RPMI7951 (cell line): ENCODE results near the gene DPY30. TPM values are rescaled to one million over a fixed set of nuclear protein-coding genes. Genes with fewer than 3 reads are reported as not detected.

Experiments
- DNase-seq: peaks from one replicate; pipeline ENCODE4 v3.0.0-alpha.2; 2012; ENCODE audit warnings: low read depth
- total RNA-seq: library from RNA; depleted of rRNA; stranded (reverse); fragments of >200 nt; shearing (Covaris generic); gene quantifications from 2 replicates; pipeline ENCODE4 v1.2.3, GENCODE V29; 2014

Gene DPY30
- total RNA-seq, 1 experiment from 2014 or later = 158 TPM

GRCh38 chr2:32009516-32010256, 29.9 kb downstream of the DPY30 start:
- peak; percentile 38 for DNase-seq

GRCh38 chr2:32008805-32009515, 30.6 kb downstream of the DPY30 start:
- peak; percentile 15 for DNase-seq

DNA sequence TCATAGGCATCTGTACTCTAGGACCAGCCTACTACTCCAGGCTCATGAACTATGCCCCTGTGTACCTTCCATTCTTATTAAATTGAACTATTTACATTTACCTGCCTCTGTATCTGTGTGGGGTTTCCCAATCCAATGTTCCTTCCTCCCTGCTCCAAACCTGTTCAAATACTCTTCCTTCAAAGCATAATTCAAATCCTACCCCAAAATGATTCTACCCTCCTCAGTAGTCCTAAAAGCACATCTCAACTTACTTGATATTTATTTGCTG, 32.5 kb downstream of the DPY30 start:
- no peak for DNase-seq

- no peak for DNase-seq
These were observed 34.1 kb downstream of the DPY30 start for GRCh38 chr2:32005371-32005976.

DNA sequence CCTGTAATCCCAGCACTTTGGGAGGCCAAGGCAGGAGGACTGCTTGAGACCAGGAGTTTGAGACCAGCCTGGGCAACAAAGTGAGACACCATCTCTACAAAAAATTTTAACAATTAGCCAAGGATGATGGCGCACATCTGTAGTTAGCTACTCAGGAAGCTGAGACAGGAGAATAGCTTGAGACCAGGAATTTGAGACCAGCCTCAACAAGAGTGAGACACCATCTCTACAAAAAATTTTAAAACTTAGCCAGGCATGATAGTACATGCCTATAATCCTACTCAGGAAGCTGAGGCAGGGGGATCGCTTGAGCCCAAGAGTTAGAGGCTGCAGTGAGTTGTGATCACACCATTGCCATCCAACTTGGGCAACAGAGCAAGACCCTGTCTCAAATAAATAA, 35.8 kb downstream of the DPY30 start:
- DNase-seq = no peak

DNA sequence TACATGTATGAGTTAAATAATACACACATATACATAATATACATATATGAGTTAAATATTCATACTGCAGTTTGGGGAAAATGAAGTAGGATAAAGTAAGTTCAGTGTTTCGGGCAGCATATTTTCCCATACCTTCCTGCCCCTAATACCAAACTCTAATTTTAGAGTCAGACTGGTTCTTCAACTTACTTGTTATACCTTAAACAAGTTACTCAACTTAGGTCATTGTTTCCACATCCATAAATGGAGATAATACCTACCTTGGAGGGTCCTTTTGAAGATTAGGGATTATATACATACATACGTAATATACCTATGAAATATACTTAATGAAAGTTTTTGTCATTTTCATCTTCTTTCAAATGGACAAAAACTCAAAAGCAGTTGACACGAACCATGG, 37.2 kb downstream of the DPY30 start:
- DNase-seq = no peak

- no peak for DNase-seq
These were observed 40.2 kb downstream of the DPY30 start for GRCh38 chr2:31999438-31999837.

DNA sequence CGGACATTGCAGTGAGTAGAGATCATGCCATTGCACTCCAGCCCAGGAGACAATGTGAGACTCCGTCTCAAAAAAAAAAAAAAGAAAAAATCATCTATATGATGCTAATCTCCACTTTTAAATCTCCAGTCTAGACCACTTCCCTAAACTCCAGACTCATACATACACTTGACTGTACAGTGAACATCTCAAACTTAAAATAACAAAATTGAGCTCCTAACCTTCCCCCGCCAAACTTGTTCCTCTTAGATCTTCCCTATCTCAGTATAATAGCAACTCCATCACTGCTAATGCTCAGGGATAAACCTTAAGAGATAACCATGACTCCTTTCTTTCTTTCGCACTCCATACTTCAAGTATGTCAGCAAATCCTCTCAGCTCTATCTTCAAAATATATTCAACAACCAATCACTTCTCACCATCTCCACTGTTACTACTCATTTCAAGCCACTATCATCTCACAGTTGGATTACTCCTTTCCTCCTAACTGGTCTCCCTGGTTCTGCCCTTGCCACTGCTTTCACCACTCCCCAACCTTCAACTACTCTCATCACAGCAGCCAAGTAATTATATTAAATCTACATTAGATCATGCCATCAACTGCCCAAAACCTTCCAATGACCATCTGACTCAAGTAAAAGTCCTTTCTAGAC, 40.7 kb downstream of the DPY30 start:
- DNase-seq = no peak

- DNase-seq = peak; percentile 10
These were observed 42.0 kb downstream of the DPY30 start for GRCh38 chr2:31997653-31998052.

GRCh38 chr2:31996571-31997150, 42.9 kb downstream of the DPY30 start:
- DNase-seq = no peak

DNA sequence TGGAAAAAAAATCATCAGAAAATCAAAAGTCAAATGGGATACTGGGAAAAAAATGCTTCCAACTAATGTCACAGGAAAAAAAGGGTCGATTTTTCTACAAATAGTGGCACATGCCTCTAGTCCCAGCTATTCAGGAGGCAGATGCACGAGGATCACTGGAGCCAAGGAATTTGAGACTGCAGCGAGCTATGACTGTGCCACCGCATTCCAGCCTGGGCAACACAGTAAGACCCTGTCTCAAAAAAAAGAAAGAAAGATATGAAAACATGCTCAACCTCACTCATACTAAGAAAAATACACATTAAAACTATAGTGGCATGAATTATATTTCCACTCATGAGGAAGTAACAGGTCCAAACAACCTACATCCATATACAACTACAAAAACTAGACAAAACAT, 46.7 kb downstream of the DPY30 start:
- DNase-seq = no peak

GRCh38 chr2:31992025-31992579, 47.5 kb downstream of the DPY30 start:
- DNase-seq = no peak

DNA sequence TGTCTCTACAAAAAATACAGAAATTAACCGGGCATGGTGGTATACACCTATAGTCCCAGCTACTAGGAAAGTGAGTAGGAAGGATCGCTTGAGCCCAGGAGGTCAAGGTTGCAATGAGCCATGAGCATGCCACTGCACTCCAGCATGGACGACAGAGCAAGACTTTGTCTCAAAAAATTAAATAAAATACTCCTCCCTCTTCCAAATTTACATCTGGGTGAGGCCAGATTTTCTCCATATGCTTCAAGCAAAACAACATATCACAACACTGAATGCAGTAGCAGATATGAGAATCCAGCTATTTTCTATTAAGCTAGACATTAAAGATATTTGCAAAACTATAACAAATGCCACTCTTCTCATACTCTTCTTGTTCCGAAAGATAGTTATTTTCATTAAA, 49.7 kb downstream of the DPY30 start:
- no peak for DNase-seq

GRCh38 chr2:31987454-31988220, 52.0 kb downstream of the DPY30 start:
- DNase-seq = no peak

GRCh38 chr2:31986906-31987305, 52.7 kb downstream of the DPY30 start:
- DNase-seq = no peak

DNA sequence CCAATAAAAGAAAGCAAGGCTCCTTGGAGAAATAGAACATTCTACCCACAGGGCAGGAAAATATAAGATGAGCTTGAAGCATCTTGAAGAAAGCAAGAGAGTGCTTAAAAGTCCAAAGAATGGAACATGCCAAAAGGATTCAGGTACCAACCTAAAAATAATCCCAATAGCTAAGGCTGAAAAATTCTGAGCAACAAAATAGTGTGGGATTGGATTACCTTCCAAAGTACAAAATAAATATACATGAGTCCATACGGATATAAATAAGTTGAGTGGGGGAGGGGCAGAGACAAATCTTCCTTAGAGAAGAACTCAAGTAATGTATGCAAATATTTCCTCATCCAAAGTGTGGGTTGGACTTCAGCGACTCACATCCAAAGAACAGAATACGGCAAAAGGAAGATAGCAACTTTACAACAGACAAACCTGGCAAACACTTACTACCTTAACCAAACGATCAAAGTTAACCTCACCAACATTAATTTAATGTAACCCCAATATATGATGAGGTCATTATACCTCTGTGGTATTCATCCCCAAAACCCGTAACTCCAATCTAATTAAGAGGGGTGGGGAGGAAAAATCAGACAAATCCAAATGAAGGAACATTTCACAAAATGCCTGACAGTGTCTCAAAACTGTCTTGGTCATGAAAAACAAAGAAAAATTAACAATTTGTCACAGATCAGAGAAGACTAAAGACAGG, 55.7 kb downstream of the DPY30 start:
- DNase-seq = no peak

- peak; percentile 49 for DNase-seq
These were observed 58.8 kb downstream of the DPY30 start for GRCh38 chr2:31980674-31981356.

GRCh38 chr2:31979956-31980355, 59.6 kb downstream of the DPY30 start:
- no peak for DNase-seq

GRCh38 chr2:31979018-31979417, 60.6 kb downstream of the DPY30 start:
- no peak for DNase-seq

DNA sequence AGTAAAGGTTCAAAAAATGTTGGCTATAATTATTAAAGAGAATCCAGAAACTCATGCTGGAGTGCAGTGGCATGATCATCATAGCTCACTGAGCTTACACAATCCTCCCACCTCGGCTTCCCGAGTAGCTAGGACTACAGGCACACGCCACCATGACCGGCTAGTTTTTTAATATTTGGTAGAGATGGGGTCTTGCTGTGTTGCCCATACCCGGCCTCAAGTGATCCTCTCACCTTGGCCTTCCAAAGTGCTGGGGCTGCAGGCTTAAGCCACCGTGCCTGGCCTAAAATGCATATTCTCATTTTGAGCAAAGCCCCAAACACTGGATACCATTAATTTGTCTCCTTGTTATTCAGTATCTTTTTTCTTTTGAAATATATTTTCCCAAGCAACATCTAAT, 61.2 kb downstream of the DPY30 start:
- DNase-seq = no peak
